GM21390 (cell line): Measurements from ENCODE around the gene C1QTNF12.

Source experiments
- ATAC-seq: cut with Tn5 transposase; IDR thresholded peaks from one replicate; pipeline ENCODE4 v1.9.1; 2021; ENCODE audit not compliant: unreplicated experiment

The C1QTNF12 gene

GRCh38 chr1:1229770-1230169, 16.8 kb downstream of the C1QTNF12 start:
- no peak for ATAC-seq

DNA sequence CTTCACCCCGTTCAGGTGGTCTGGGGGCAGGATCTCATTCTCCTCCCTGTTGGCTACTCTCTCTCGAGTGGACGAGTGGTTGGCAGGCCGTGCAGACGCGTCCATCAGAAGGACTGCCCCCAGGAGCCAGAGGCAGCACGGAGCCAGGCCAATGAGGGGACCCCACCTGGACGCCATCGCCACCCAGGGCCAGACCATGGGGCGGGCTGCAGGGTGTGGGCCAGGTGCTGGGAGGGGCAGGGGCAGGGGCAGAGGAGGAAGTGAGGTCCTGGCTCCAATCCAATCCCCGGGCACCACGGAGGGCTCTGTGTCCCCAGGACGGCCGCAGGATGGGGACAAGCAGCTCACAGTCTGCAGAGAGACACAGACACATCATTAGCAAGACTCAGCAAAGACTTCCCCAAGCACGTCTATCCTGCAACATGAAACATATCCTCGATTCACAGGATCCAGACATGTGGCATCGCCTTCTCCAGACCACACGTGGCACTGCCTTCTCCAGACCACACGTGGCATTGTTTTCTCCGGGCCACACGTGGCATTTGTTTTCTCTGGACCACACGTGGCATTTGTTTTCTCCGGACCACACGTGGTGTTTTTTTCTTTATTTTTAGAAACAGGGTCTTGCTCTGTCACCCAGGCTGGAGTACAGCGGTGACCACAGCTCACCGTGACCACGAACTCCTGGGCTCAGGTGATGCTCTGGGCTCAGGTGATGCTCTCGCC, 17.8 kb downstream of the C1QTNF12 start:
- ATAC-seq = no peak

GRCh38 chr1:1228187-1228586, 18.3 kb downstream of the C1QTNF12 start:
- no peak for ATAC-seq

GRCh38 chr1:1227386-1227785, 19.1 kb downstream of the C1QTNF12 start:
- ATAC-seq = no peak

DNA sequence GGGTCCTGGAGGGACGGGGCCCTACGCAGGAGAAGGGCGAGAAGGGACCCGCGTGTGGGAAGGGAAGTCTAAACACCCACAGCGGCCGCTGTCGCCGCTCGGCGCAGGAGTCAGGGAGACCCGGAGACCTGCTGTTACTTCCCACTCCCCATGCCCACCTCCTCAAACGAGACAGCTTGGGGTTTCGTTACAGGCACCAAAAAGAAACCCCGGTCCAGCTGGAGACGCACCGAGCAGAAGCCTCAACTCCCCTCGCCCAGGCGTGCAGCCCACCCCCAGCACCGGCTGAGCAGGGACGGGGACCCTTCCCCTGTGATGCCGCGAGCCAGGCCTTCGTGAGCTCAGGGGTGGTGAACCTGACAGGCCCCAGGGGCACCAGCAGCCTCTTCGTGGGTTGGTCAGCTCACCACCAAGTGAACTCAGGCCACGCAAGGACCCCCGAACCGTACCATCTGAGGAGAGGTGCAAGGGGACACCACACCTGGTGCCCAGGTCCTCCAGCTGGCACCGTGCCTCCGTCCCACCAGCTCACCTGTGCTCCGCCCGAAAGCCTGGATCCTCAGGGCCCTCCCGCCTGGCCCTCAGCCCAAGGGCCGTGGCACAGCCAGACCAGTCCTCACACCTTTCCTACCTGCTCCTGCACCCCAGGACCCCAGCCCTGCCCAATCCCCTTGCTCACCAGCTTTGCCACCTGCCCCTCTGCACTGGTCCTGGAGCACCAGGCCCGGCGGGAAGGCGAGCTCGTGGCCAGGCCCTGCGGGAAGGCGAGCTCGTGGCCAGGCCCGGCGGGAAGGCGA, 19.8 kb downstream of the C1QTNF12 start:
- no peak for ATAC-seq

GRCh38 chr1:1225913-1226312, 20.6 kb downstream of the C1QTNF12 start:
- no peak for ATAC-seq

GRCh38 chr1:1225238-1225845, 21.2 kb downstream of the C1QTNF12 start:
- ATAC-seq = no peak

DNA sequence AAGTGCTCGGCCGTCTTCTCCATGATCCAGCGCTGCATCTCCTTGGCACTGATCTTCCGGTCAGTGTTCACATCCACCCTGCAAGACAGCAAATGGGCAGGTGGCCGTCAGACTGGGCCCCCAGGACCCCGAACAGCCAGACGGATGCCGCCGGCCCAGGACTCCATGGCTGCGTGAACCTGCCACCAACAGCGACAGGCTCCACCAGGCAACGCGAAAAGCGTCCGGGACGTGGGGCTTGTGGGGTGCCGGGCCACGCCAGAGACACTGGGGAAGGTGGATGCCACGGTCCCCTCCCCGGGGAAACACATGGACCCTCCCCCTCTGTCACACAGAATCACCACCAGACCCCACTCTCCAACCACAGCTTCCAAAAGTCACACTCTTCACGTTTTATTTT, 22.6 kb downstream of the C1QTNF12 start:
- no peak for ATAC-seq

DNA sequence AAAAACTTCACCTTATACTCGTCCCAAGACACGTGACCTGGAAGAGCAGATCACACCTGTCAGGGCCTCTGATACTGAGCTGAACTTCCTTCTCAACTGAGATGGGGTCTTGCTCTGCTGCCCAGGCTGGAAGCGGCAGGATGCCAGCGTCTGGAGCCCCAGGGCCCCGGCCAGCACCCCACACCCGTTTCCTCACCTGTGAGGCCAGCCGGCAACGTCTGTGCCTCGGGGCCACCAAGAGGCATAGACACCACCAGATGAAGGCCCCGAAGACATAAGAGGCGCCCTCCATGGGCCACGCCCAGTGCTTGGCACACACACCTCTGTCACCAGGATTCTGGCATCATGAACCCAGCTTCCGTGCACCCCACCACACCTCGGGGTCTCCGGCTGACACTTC, 23.2 kb downstream of the C1QTNF12 start:
- ATAC-seq = no peak

- ATAC-seq = no peak
These were observed 23.8 kb downstream of the C1QTNF12 start for GRCh38 chr1:1222575-1223225.

DNA sequence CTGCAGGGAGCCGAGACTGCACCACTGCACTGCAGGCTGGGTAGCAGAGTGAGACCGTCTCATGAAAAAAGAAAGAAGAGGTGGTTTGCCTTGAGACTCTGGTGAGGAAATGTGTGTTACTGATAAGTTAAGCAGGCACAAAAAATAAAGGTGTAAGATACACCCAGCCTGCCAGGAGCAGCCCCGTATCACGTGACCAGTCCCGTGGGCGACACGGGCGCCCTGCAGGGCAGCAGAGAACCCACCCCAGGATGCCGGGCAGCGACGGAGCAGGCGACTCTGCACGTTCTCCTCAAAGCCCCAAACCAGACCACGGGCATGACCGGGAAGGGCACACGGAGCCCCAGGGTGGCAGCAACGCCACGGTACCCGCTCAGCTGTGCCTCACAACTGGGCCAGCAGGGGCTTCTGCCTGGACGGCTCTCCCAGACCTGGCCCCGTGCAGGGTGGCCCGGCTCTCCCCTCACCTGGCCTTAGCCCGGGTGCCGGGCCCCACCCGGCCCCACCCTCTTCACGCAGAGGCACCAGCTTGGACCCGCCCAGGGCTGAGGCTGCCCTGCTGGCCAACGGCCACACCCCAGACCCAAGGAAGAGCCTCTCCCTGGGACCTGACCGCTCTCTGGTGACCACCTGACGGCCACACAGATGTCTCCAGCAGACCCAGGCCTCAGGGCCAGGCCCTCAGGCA, 24.5 kb downstream of the C1QTNF12 start:
- ATAC-seq = no peak

DNA sequence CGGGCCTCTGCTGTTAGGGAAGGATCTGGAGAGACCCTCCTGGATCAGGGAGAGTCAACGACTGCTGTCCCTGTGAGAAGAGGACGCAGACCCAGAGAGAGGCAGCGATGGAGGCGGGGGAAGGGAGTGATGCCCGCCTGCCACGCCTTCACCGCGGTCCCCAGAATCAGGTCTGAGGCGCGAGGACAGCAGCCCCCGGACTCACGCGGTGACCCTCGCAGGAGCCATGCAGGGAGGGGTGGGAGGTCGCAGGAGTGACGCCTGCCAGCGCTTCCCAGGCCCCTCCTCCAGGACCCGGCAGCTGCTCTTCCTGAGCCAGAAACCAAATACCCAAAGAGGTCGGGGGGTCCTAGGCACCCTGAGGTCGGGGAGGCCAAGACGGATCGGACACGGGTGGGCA, 26.3 kb downstream of the C1QTNF12 start:
- no peak for ATAC-seq

GRCh38 chr1:1219341-1219740, 27.2 kb downstream of the C1QTNF12 start:
- ATAC-seq = no peak

- ATAC-seq = no peak
These were observed 27.9 kb downstream of the C1QTNF12 start for GRCh38 chr1:1218524-1219200.

- no peak for ATAC-seq
These were observed 28.6 kb downstream of the C1QTNF12 start for GRCh38 chr1:1217621-1218523.

DNA sequence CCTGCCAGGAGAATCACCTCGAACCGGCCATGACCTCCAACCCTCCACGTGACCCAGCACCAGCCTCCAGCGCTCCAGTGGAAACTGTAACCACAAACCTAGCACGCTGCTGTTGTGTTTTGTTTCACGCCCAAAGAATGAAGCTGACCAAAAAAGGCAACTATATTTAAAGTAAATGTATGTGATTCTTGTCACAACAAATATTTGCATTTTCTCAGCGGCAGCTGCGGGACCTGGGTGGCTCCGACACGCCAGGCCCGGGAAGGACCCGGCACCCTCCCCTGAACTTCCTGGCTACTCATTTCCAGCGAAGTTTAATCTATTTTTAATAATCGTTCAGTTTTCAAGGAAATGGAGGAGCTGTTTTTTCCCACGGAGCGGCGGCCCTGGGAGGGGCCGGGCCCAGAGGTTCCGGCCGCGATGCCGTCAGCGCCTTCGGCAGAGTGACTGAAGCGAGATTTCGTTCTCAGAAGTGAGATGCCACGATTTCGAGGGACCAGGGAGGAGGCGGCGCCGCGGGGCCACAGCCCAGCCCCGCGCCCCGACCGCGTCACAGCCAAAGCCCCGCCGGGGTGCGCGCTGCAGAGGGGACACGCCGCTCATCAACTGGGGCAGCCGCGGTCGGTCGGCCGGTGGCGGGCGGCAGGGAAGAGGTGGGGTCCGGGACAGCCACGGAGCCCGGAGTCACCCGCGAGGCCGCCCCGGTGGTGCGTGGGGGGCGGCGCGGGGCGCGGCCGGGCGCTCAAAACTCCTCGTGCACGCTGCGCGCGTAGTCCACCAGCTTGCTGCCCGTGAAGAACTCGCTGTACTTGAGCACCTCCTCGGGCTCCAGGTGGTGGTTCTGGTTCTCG, 29.5 kb downstream of the C1QTNF12 start:
- no peak for ATAC-seq

DNA sequence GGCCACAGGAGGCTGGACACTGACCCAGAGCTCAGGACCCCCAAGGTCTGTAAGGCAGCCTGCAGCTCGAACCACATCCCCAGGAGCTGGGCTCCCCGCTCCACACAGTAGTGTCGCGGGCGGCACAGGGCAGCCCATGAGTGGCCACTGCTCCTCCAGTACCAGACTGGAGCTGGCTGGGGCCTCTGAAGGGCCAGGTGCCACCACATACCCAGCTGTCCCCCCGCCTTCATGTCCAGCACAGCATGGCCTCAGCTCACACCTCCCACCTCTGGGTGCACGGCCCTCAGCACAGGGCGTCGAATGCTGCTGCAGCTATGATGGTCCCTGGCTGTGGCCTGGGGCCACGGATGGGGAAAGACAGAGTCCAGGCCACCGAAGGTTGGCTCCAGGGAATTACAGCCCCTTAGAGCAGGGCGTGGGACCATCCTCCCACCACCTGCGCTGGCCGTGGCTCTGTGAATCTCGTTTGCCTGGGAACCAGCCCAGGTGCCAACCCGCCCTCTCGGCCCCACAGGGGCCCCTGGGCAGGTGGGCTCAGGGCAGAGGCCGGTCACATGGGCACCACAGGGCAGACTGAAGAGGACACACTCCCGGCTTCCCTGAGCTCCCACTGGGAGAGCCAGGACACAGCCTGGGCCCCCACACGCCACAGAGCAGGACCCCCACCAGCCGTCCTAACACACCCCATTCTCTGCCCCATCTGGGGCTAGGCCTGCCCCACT, 30.5 kb downstream of the C1QTNF12 start:
- ATAC-seq = no peak
